C4-2B (cell line): ENCODE measurements around the gene DYDC2.
"Not testable (repeated sequence)": the region's sequence is repeated elsewhere in the genome, so short reads cannot be mapped to it uniquely, and the experiment has no call there.

Source experiments
- H3K27ac ChIP-seq: fragments of 450-650 bp; 2 replicates; pipeline ENCODE4 v1.5.1; 2017
- CTCF ChIP-seq: fragments of 450-650 bp; conservative IDR thresholded peaks from 2 replicates; pipeline ENCODE4 v1.5.1; 2017; ENCODE audit warnings: mild to moderate bottlenecking
- ZFX ChIP-seq: fragments of 450-650 bp; IDR thresholded peaks from 2 replicates; pipeline ENCODE4 v1.6.1; 2017

DYDC2 gene

GRCh38 chr10:80344276-80344675 is 12.3 kb upstream of the DYDC2 start:
- H3K27ac ChIP-seq = no peak overlapping the region

GRCh38 chr10:80344912-80345311 is 11.7 kb upstream of the DYDC2 start:
- H3K27ac ChIP-seq = no peak overlapping the region
- TF ChIP-seq CTCF (no peak), ZFX (no peak)

More at GRCh38 chr10:80344276-80344675, 12.3 kb upstream of the DYDC2 start:
- TF ChIP-seq ZFX (no peak), CTCF (no peak)

GRCh38 chr10:80350251-80350650 is 6.3 kb upstream of the DYDC2 start:
- TF ChIP-seq ZFX (no peak), CTCF (no peak)
- no peak overlapping the region for H3K27ac ChIP-seq

GRCh38 chr10:80351220-80351619 is 5.4 kb upstream of the DYDC2 start:
- TF ChIP-seq CTCF = no peak
- no peak for TF ChIP-seq ZFX
- no peak overlapping the region for H3K27ac ChIP-seq

GRCh38 chr10:80356989-80357850 is 639 bp downstream of the DYDC2 start:
- TF ChIP-seq ZFX = no peak
- TF ChIP-seq CTCF = no peak
- H3K27ac ChIP-seq = no peak overlapping the region

- TF ChIP-seq ZFX = no peak
- TF ChIP-seq CTCF = no peak
- H3K27ac ChIP-seq = no peak overlapping the region
Observed at GRCh38 chr10:80357851-80358125, 1.2 kb downstream of the DYDC2 start.

- H3K27ac ChIP-seq = not testable (repeated sequence)
Observed at GRCh38 chr10:80358925-80359324, 2.3 kb downstream of the DYDC2 start.

- TF ChIP-seq ZFX = no peak
- no peak for TF ChIP-seq CTCF
- no peak overlapping the region for H3K27ac ChIP-seq
Observed at GRCh38 chr10:80359644-80360043, 3.1 kb downstream of the DYDC2 start.
